IMR-90 (cell line): ENCODE results near the gene SLC30A2. TPM values are rescaled to one million over a fixed set of nuclear protein-coding genes. Genes with fewer than 3 reads are reported as not detected.

Source experiments
- ATAC-seq: fragments of 200-7000 bp; cut with Tn5 transposase; 2 replicates; pipeline ENCODE4 v1.9.1; 2020; ENCODE audit warnings: low read depth, mild to moderate bottlenecking, moderate library complexity
- BruUV-seq: library from RNA; stranded (reverse); fragments of 400-500 nt; replicated peaks from 2 replicates; lab custom pipeline; 2021; lab: Mats Ljungman, UMichigan
- CTCF ChIA-PET: fragments of 300-600 bp; formaldehyde crosslinking; extraction: SDS; loops from one replicate; lab custom pipeline; 2021; ENCODE audit warnings: antibody characterized with exemption; lab: Yijun Ruan, JAX
- POLR2A ChIA-PET: fragments of 300-600 bp; sonication (Branson Sonifier 250); formaldehyde crosslinking; loops from one replicate; lab custom pipeline; 2022; ENCODE audit warnings: antibody characterized with exemption; ENCODE audit not compliant: unreplicated experiment; lab: Charles Lee
- DNase-seq: peaks from one replicate; pipeline ENCODE4 v3.0.0; 2013
- H2AFZ ChIP-seq: replicated peaks from 2 replicates; pipeline ENCODE3; 2013; ENCODE audit warnings: low read length, mild to moderate bottlenecking; ENCODE audit not compliant: poor library complexity
- H2AK5ac ChIP-seq: 2 replicates; pipeline ENCODE4 v1.6.1; 2013; ENCODE audit warnings: low read depth, low read length, inconsistent platforms
- H2AK9ac ChIP-seq: replicated peaks from 2 replicates; pipeline ENCODE3; 2013; ENCODE audit warnings: mild to moderate bottlenecking, low read depth, low read length, moderate library complexity; ENCODE audit not compliant: poor library complexity
- H2BK120ac ChIP-seq: 2 replicates; pipeline ENCODE4 v1.6.1; 2013; ENCODE audit warnings: low read depth, low read length, inconsistent platforms
- H2BK15ac ChIP-seq: 3 replicates; pipeline ENCODE4 v1.6.1; 2013; ENCODE audit warnings: low read depth, low read length, inconsistent platforms
- H2BK20ac ChIP-seq: 2 replicates; pipeline ENCODE4 v1.6.1; 2013; ENCODE audit warnings: low read depth, mild to moderate bottlenecking, inconsistent platforms, low read length, moderate library complexity
- H2BK5ac ChIP-seq: 2 replicates; pipeline ENCODE4 v1.6.1; 2013; ENCODE audit warnings: mild to moderate bottlenecking, low read depth, low read length, inconsistent platforms; ENCODE audit not compliant: poor library complexity, severe bottlenecking
- H3K14ac ChIP-seq: replicated peaks from 2 replicates; pipeline ENCODE4 v1.6.1; 2013; ENCODE audit warnings: low read depth, low read length, inconsistent platforms
- H3K18ac ChIP-seq: 2 replicates; pipeline ENCODE4 v1.6.1; 2013; ENCODE audit warnings: low read depth, low read length, control low read depth
- H3K23ac ChIP-seq: 2 replicates; pipeline ENCODE4 v1.6.1; 2013; ENCODE audit warnings: low read depth, low read length, inconsistent platforms
- H3K27ac ChIP-seq: 2 replicates; pipeline ENCODE4 v1.5.1; 2013; ENCODE audit warnings: mild to moderate bottlenecking, control low read depth, low read length; ENCODE audit not compliant: insufficient read depth
- H3K27me3 ChIP-seq: 2 replicates; pipeline ENCODE4 v1.6.1; 2013; ENCODE audit warnings: low read length; ENCODE audit not compliant: control insufficient read depth, insufficient read depth
- H3K36me3 ChIP-seq: 2 replicates; pipeline ENCODE4 v1.6.1; 2013; ENCODE audit warnings: low read length, mixed read lengths; ENCODE audit not compliant: control insufficient read depth, insufficient read depth
- H3K4ac ChIP-seq: 2 replicates; pipeline ENCODE4 v1.6.1; 2013; ENCODE audit warnings: low read depth, low read length, inconsistent platforms
- H3K4me1 ChIP-seq: 2 replicates; pipeline ENCODE4 v1.6.1; 2013; ENCODE audit warnings: low read length, mixed read lengths; ENCODE audit not compliant: control insufficient read depth, insufficient read depth
- H3K4me2 ChIP-seq: 2 replicates; pipeline ENCODE4 v1.6.1; 2013; ENCODE audit warnings: low read depth, mild to moderate bottlenecking, control low read depth, low read length, moderate library complexity
- H3K4me3 ChIP-seq: 2 replicates; pipeline ENCODE4 v1.5.1; 2013; ENCODE audit warnings: low read depth, mild to moderate bottlenecking, control low read depth, low read length, moderate library complexity; ENCODE audit not compliant: insufficient read depth
- H3K56ac ChIP-seq: 2 replicates; pipeline ENCODE4 v1.6.1; 2013; ENCODE audit warnings: low read length, inconsistent platforms; ENCODE audit not compliant: insufficient read depth; ENCODE audit errors: extremely low read depth
- H3K79me1 ChIP-seq, 2 experiments: 2 replicates each; pipeline ENCODE4 v1.6.1; 2013; ENCODE audit warnings: low read length in 2 of 2, inconsistent platforms in 1 of 2, low read depth in 1 of 2
- H3K9ac ChIP-seq: 2 replicates; pipeline ENCODE4 v1.6.1; 2013; ENCODE audit warnings: low read depth, low read length, control low read depth
- H3K9me1 ChIP-seq: 2 replicates; pipeline ENCODE4 v1.6.1; 2013; ENCODE audit warnings: low read length, inconsistent platforms; ENCODE audit not compliant: insufficient read depth
- H3K9me3 ChIP-seq: 2 replicates; pipeline ENCODE4 v1.6.1; 2013; ENCODE audit warnings: low read length; ENCODE audit not compliant: control insufficient read depth, insufficient read depth
- H4K20me1 ChIP-seq: 2 replicates; pipeline ENCODE4 v1.6.1; 2013; ENCODE audit warnings: low read length, inconsistent platforms; ENCODE audit not compliant: insufficient read depth
- H4K5ac ChIP-seq: 2 replicates; pipeline ENCODE4 v1.6.1; 2013; ENCODE audit warnings: mild to moderate bottlenecking, low read depth, low read length, control low read depth
- H4K8ac ChIP-seq, 2 experiments: 2 replicates each; pipeline ENCODE4 v1.6.1; 2013; ENCODE audit warnings: low read depth in 2 of 2, low read length in 2 of 2, control low read depth in 1 of 2, inconsistent platforms in 1 of 2
- H4K91ac ChIP-seq: 2 replicates; pipeline ENCODE4 v1.6.1; 2013; ENCODE audit warnings: low read depth, low read length, inconsistent platforms; ENCODE audit not compliant: insufficient read depth
- BHLHE40 ChIP-seq: fragments of 150-350 bp; IDR thresholded peaks from 2 replicates; pipeline ENCODE4 v1.6.1; 2016; ENCODE audit warnings: mild to moderate bottlenecking, low read depth, low read length
- CEBPB ChIP-seq: IDR thresholded peaks from 2 replicates; pipeline ENCODE4 v1.6.1; 2012; ENCODE audit warnings: low read depth, low read length, improper control_type of control experiment
- FOS ChIP-seq: fragments of 150-350 bp; IDR thresholded peaks from 2 replicates; pipeline ENCODE4 v1.6.1; 2016; ENCODE audit warnings: low read depth, low read length
- MAFK ChIP-seq: IDR thresholded peaks from 2 replicates; pipeline ENCODE4 v1.6.1; 2012; ENCODE audit warnings: low read depth, low read length, improper control_type of control experiment
- MXI1 ChIP-seq: IDR thresholded peaks from 2 replicates; pipeline ENCODE4 v1.6.1; 2012; ENCODE audit warnings: low read depth, mild to moderate bottlenecking, low read length, moderate library complexity, borderline replicate concordance
- RAD21 ChIP-seq: IDR thresholded peaks from 2 replicates; pipeline ENCODE4 v1.6.1; 2012; ENCODE audit warnings: low read length, improper control_type of control experiment
- RFX5 ChIP-seq: IDR thresholded peaks from 2 replicates; pipeline ENCODE4 v1.8.0; 2012; ENCODE audit warnings: low read depth, mild to moderate bottlenecking, low read length, moderate library complexity
- SMC3 ChIP-seq: fragments of 150-350 bp; IDR thresholded peaks from 2 replicates; pipeline ENCODE4 v1.6.1; 2016; ENCODE audit warnings: low read depth, mild to moderate bottlenecking, antibody characterized with exemption, low read length, moderate library complexity
- WGBS, 2 experiments: methylation state at CpG; one replicate each; pipeline versions ENCODE4 v1.1.5 to v1.1.7; 2013; ENCODE audit warnings: missing lambda C conversion rate in 2 of 2; ENCODE audit not compliant: insufficient read length in 1 of 2; ENCODE audit errors: extremely low coverage in 2 of 2; 5-methylcytosine and 5-hydroxymethylcytosine counted together
- dilution Hi-C: fragments of 300-500 bp; cut with HindIII; formaldehyde crosslinking; loops from one replicate; pipeline ENCODE4 v1.14.3; 2018; ENCODE audit warnings: low sequenced_read_pairs; ENCODE audit not compliant: unreplicated experiment
- in situ Hi-C: fragments of 300-500 bp; cut with MboI; formaldehyde crosslinking; loops from 3 replicates; pipeline ENCODE4 v1.14.3; 2019; ENCODE audit warnings: low sequenced_read_pairs, inconsistent platforms, mixed read lengths
- intact Hi-C: fragments of 100-400 bp; cut with micrococcal nuclease; formaldehyde crosslinking; loops from 2 replicates; pipeline ENCODE4 v1.10.0; 2022
- polyA plus RNA-seq, 3 experiments: library from polyadenylated mRNA; depleted of rRNA; stranded (reverse); fragments of >200 nt; gene quantifications; 2 replicates each; pipeline ENCODE4 v1.2.3, GENCODE V29; 2012; ENCODE audit warnings: low replicate concordance in 1 of 3
- total RNA-seq: library from RNA; depleted of rRNA; stranded (reverse); fragments of >200 nt; gene quantifications from 2 replicates; pipeline ENCODE4 v1.2.3, GENCODE V29; 2012
- TF ChIP-seq, protein P1 (sequence below): fragments of 150-350 bp; IDR thresholded peaks from 2 replicates; pipeline ENCODE4 v1.6.1; 2016; ENCODE audit warnings: low read depth, mild to moderate bottlenecking, low read length, moderate library complexity, borderline replicate concordance

The SLC30A2 gene
- total and polyA plus RNA-seq, 2 of the 4 experiments (the other 2 are of a cell fraction), result not detected

DNA sequence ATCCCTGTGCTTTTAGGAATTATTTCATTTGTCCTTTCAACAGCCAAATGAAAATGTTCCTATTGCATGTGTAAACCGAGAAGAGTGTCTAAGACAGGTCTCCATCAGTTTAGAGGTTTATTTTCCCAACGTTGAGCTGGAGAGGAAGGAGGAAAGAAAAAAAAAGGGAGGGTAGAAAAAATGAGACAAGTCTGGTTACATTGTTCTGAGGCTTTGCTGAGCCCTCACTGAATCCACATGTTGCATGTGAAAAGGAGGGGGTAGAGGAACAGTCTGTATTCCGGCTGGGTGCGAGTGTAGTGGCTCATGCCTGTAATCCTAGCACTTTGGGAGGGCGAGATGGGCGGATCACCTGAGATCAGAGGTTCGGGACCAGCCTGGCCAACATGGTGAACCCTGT lies 46.5 kb upstream of the SLC30A2 start:
- Histone ChIP-seq H3K79me1 (no peaks in the 10 kb centered on the region), H3K56ac (no peak overlapping the region), H3K18ac (no peak overlapping the region), H2BK20ac (no peak overlapping the region), H4K91ac (no peak overlapping the region), H4K5ac (no peak overlapping the region), H3K27ac (no peak overlapping the region), H3K9ac (no peak overlapping the region), H3K4me3 (no peak overlapping the region), H3K9me3 (no peaks in the 10 kb centered on the region), H3K4me2 (no peak overlapping the region), H2AK5ac (no peak overlapping the region), H3K36me3 (no peaks in the 10 kb centered on the region), H2BK15ac (no peak overlapping the region), H3K23ac (no peak overlapping the region), H2AFZ (no peak overlapping the region), H3K27me3 (peaks cover 36% of the 10 kb centered on the region), H4K8ac (no peak overlapping the region), H2BK5ac (no peak overlapping the region), H2AK9ac (no peak overlapping the region), H3K14ac (no peak overlapping the region), H3K4ac (no peak overlapping the region), H3K4me1 (0 out of 2 replicates have a peak, but pooled peaks cover 2% of the 10 kb centered on the region), H4K20me1 (no peaks in the 10 kb centered on the region), H3K9me1 (no peaks in the 10 kb centered on the region), H2BK120ac (no peak overlapping the region)
- ATAC-seq, result no peak
- no peak for DNase-seq
- intact Hi-C loops, result no loop called here
- dilution Hi-C loops, result no loop called here
- TF ChIP-seq FOS (no peak), BHLHE40 (no peak), RAD21 (no peak), SMC3 (no peak), MAFK (no peak), CEBPB (no peak), RFX5 (no peak), MXI1 (no peak)
- TF ChIP-seq, protein P1, sequence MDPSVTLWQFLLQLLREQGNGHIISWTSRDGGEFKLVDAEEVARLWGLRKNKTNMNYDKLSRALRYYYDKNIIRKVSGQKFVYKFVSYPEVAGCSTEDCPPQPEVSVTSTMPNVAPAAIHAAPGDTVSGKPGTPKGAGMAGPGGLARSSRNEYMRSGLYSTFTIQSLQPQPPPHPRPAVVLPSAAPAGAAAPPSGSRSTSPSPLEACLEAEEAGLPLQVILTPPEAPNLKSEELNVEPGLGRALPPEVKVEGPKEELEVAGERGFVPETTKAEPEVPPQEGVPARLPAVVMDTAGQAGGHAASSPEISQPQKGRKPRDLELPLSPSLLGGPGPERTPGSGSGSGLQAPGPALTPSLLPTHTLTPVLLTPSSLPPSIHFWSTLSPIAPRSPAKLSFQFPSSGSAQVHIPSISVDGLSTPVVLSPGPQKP, result no peak
- ChIA-PET CTCF (no interaction called here), POLR2A (interaction anchor here (0.6 kb wide), 1 partner anchor 266 kb away, joined by 3 read pairs; no protein-coding TSS in a partner anchor)
- 100% methylated on average over 1 of the region's 7 CpGs; no CpG with 5 or more reads in 1 of the 2 experiments for WGBS, 2 experiments
- in situ Hi-C loops, result no loop called here
- BruUV-seq, result no TSS peak
